NCI-H1436 treated with DMSO at 0.1 percent for 48 hours (cell line): ENCODE measurements around the gene BICRA.

Source experiments
- DNase-seq: peaks from one replicate; lab custom pipeline; 2025; lab: John Stamatoyannopoulos, UW

The BICRA gene

GRCh38 chr19:47601180-47601904 lies 7.6 kb upstream of the BICRA start:
- DNase-seq: no peak

- DNase-seq: no peak
These were observed 5.0 kb upstream of the BICRA start for GRCh38 chr19:47603706-47604565.

- DNase-seq: no peak
These were observed 1.3 kb upstream of the BICRA start for GRCh38 chr19:47607564-47608073.

GRCh38 chr19:47608074-47608918 lies 638 bp upstream of the BICRA start:
- DNase-seq: peak; percentile 42

- DNase-seq: no peak
These were observed 1.3 kb downstream of the BICRA start for GRCh38 chr19:47609906-47610894.

GRCh38 chr19:47610902-47611301 lies 2.0 kb downstream of the BICRA start:
- no peak for DNase-seq

- DNase-seq: no peak
These were observed 4.5 kb downstream of the BICRA start for GRCh38 chr19:47613165-47614020.

GRCh38 chr19:47614021-47614295 lies 5.0 kb downstream of the BICRA start:
- no peak for DNase-seq

GRCh38 chr19:47614559-47614958 lies 5.6 kb downstream of the BICRA start:
- DNase-seq: no peak

GRCh38 chr19:47615230-47615629 lies 6.3 kb downstream of the BICRA start:
- DNase-seq: no peak

- no peak for DNase-seq
These were observed 6.8 kb downstream of the BICRA start for GRCh38 chr19:47615714-47616113.

GRCh38 chr19:47618771-47619170 lies 9.8 kb downstream of the BICRA start:
- no peak for DNase-seq

- no peak for DNase-seq
These were observed 10.8 kb downstream of the BICRA start for GRCh38 chr19:47619763-47620162.

GRCh38 chr19:47623151-47623920 lies 14.4 kb downstream of the BICRA start:
- no peak for DNase-seq

GRCh38 chr19:47623921-47624391 lies 15.0 kb downstream of the BICRA start:
- DNase-seq: no peak

GRCh38 chr19:47625650-47626049 lies 16.7 kb downstream of the BICRA start:
- no peak for DNase-seq

GRCh38 chr19:47626238-47626637 lies 17.3 kb downstream of the BICRA start:
- DNase-seq: no peak

- no peak for DNase-seq
These were observed 19.3 kb downstream of the BICRA start for GRCh38 chr19:47628078-47628771.

GRCh38 chr19:47630594-47630993 lies 21.7 kb downstream of the BICRA start:
- DNase-seq: no peak
